Chondrocyte (in vitro differentiated cells): ENCODE measurements around the gene KPNA1. TPM values are rescaled to one million over a fixed set of nuclear protein-coding genes. Genes with fewer than 3 reads are reported as not detected.
A peak's percentile ranks its signal among the peaks of the same experiment; 100 is the strongest.

Experiments used
- DNase-seq: peaks from one replicate; pipeline ENCODE4 v3.0.0; 2021; ENCODE audit warnings: mixed read lengths, low spot score
- H3K27ac Mint-ChIP-seq: one replicate; pipeline ENCODE4 v1.8.0; 2021; ENCODE audit warnings: mild to moderate bottlenecking, moderate library complexity, mixed read lengths; ENCODE audit not compliant: unreplicated experiment
- H3K27me3 Mint-ChIP-seq: 2 replicates; pipeline ENCODE4 v1.8.0; 2021; ENCODE audit warnings: low read depth, mixed read lengths
- H3K36me3 Mint-ChIP-seq: 2 replicates; pipeline ENCODE4 v1.8.0; 2021; ENCODE audit warnings: low read depth, mixed read lengths
- H3K4me1 Mint-ChIP-seq: 2 replicates; pipeline ENCODE4 v1.8.0; 2021; ENCODE audit warnings: low read depth, mild to moderate bottlenecking, mixed read lengths
- H3K4me3 Mint-ChIP-seq: one replicate; pipeline ENCODE4 v1.8.0; 2021; ENCODE audit warnings: mild to moderate bottlenecking, moderate library complexity, mixed read lengths; ENCODE audit not compliant: unreplicated experiment
- H3K9me3 Mint-ChIP-seq: 2 replicates; pipeline ENCODE4 v1.8.0; 2021; ENCODE audit warnings: low read depth, mixed read lengths
- total RNA-seq: library from RNA; stranded (reverse); gene quantifications from 3 replicates; pipeline ENCODE4 v1.2.1, GENCODE V29; 2021
- TF ChIP-seq, protein P1 (sequence below): fragments of 200-600 bp; sonication (generic); IDR thresholded peaks from 2 replicates; pipeline ENCODE4 v1.5.0; 2021; ENCODE audit warnings: antibody characterized with exemption, mild to moderate bottlenecking, moderate library complexity

KPNA1 gene
- total RNA-seq, 1 donor from 2014 or later: 85.6 TPM

GRCh38 chr3:122443090-122443489, 71.6 kb downstream of the KPNA1 start:
- no peak overlapping the region for H3K27ac Mint-ChIP-seq

DNA sequence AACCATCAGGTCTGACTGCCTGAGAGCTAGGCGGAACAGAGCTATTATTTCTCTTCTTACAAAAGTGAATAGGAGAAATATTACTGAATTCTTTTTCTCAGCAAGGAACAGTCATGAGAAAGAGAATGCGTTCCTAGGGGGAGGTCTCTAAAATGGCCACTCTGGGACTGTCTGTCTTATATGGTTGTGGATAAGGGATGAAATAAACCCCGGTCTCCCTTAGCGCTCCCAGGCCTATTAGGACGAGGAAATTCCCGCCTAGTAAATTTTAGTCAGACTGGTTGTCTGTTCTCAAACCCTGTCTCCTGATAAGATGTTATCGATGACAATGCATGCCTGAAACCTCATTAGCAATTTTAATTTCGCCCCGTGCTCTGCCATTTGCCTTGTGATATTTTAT, 78.8 kb downstream of the KPNA1 start:
- TF ChIP-seq, protein P1, sequence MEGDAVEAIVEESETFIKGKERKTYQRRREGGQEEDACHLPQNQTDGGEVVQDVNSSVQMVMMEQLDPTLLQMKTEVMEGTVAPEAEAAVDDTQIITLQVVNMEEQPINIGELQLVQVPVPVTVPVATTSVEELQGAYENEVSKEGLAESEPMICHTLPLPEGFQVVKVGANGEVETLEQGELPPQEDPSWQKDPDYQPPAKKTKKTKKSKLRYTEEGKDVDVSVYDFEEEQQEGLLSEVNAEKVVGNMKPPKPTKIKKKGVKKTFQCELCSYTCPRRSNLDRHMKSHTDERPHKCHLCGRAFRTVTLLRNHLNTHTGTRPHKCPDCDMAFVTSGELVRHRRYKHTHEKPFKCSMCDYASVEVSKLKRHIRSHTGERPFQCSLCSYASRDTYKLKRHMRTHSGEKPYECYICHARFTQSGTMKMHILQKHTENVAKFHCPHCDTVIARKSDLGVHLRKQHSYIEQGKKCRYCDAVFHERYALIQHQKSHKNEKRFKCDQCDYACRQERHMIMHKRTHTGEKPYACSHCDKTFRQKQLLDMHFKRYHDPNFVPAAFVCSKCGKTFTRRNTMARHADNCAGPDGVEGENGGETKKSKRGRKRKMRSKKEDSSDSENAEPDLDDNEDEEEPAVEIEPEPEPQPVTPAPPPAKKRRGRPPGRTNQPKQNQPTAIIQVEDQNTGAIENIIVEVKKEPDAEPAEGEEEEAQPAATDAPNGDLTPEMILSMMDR: no peak
- DNase-seq: no peak
- Mint-ChIP-seq H3K27me3 (no peaks in the 10 kb centered on the region), H3K4me3 (no peak overlapping the region), H3K4me1 (no peaks in the 10 kb centered on the region), H3K27ac (no peak overlapping the region), H3K9me3 (peaks cover 6% of the 10 kb centered on the region), H3K36me3 (peaks cover 38% of the 10 kb centered on the region)

More at GRCh38 chr3:122443090-122443489, 71.6 kb downstream of the KPNA1 start:
- peaks cover 36% of the 10 kb centered on the region for H3K36me3 Mint-ChIP-seq
- no peak overlapping the region for H3K4me3 Mint-ChIP-seq
- TF ChIP-seq, protein P1: no peak
- peaks cover 3% of the 10 kb centered on the region for H3K9me3 Mint-ChIP-seq
- H3K4me1 Mint-ChIP-seq: no peaks in the 10 kb centered on the region
- H3K27me3 Mint-ChIP-seq: no peaks in the 10 kb centered on the region
- no peak for DNase-seq

DNA sequence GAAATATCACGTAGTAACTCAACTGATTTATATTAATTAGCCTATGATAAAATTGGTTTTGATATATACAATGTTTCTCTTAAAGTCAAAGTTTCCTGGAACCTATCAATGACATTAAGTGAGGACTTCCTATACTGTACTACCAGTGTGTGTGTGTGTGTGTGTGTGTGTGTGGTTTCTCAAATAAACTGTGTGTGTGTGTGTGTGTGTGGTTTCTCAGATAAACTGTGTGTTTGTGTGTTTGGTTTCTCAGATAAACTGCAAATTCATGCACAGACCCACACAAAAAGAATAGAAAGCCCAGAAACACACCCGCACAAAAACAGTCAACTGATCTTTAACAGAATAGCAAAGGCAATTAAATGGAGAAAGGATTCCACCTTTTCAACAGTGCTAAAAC, 84.4 kb downstream of the KPNA1 start:
- no peak overlapping the region for H3K4me3 Mint-ChIP-seq
- TF ChIP-seq, protein P1: no peak
- peaks cover 8% of the 10 kb centered on the region for H3K4me1 Mint-ChIP-seq
- no peak overlapping the region for H3K27ac Mint-ChIP-seq
- no peaks in the 10 kb centered on the region for H3K27me3 Mint-ChIP-seq
- no peaks in the 10 kb centered on the region for H3K9me3 Mint-ChIP-seq
- no peak for DNase-seq
- H3K36me3 Mint-ChIP-seq: peaks cover 35% of the 10 kb centered on the region

GRCh38 chr3:122427857-122428471, 86.8 kb downstream of the KPNA1 start:
- DNase-seq: no peak
- peak overlapping the region; percentile 76 for H3K27ac Mint-ChIP-seq
- H3K36me3 Mint-ChIP-seq: peaks cover 32% of the 10 kb centered on the region
- H3K4me1 Mint-ChIP-seq: peaks cover 8% of the 10 kb centered on the region
- H3K9me3 Mint-ChIP-seq: no peaks in the 10 kb centered on the region
- H3K27me3 Mint-ChIP-seq: no peaks in the 10 kb centered on the region
- TF ChIP-seq, protein P1: no peak
- no peak overlapping the region for H3K4me3 Mint-ChIP-seq

DNA sequence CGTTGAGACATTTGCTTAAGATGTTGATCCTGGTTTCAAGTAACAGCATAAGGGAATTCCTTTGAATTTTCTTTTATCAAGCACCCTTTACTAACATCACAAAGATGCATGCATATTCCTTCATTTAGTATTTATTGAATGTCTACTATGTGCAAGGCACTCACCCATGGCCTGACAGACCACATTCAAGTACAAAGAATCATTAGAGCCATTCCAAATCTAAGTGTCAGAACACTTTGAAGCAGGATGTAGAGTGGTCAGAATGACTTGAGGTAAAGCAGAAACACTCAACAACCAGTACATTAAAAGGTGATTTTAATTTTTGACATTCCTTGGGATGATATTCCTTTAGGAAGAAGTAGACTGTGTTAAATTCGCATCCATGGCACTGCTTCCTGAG, 92.9 kb downstream of the KPNA1 start:
- DNase-seq: no peak
- H3K4me1 Mint-ChIP-seq: peaks cover 9% of the 10 kb centered on the region
- H3K27ac Mint-ChIP-seq: no peak overlapping the region

More for the DNA sequence above, 92.9 kb downstream of the KPNA1 start:
- TF ChIP-seq, protein P1: no peak
- Mint-ChIP-seq H3K36me3 (peaks cover 18% of the 10 kb centered on the region), H3K4me3 (no peak overlapping the region), H3K9me3 (no peaks in the 10 kb centered on the region), H3K27me3 (no peaks in the 10 kb centered on the region)
